Large intestine (tissue), 12 donors: ENCODE data around the gene PAPOLA. TPM values are rescaled to one million over a fixed set of nuclear protein-coding genes. Genes with fewer than 3 reads are reported as not detected.
"Not testable (repeated sequence)": the region's sequence is repeated elsewhere in the genome, so short reads cannot be mapped to it uniquely, and the experiment has no call there.

Source experiments
- DNase-seq, 2 donors: peaks; one replicate each; pipeline versions ENCODE4 v3.0.0 to v3.0.0-alpha.2; 2013
- H3K27ac ChIP-seq: one replicate; pipeline ENCODE4 v1.5.1; 2013; ENCODE audit warnings: low read length
- H3K27me3 ChIP-seq: 2 replicates; pipeline ENCODE4 v1.6.1; 2013; ENCODE audit warnings: low read length; ENCODE audit not compliant: control insufficient read depth, insufficient read depth
- H3K36me3 ChIP-seq: 2 replicates; pipeline ENCODE4 v1.6.1; 2013; ENCODE audit warnings: low read length; ENCODE audit not compliant: control insufficient read depth, insufficient read depth
- H3K4me1 ChIP-seq: one replicate; pipeline ENCODE4 v1.6.1; 2013; ENCODE audit warnings: low read length; ENCODE audit not compliant: control insufficient read depth, insufficient read depth
- H3K4me3 ChIP-seq: one replicate; pipeline ENCODE4 v1.5.1; 2013; ENCODE audit warnings: low read length
- H3K9me3 ChIP-seq: one replicate; pipeline ENCODE4 v1.6.1; 2013; ENCODE audit warnings: mild to moderate bottlenecking, low read depth, low read length, moderate library complexity; ENCODE audit not compliant: control insufficient read depth
- WGBS: methylation state at CpG from one replicate; pipeline ENCODE4 v1.1.5; 2013; ENCODE audit warnings: low lambda C conversion rate; ENCODE audit not compliant: insufficient coverage; 5-methylcytosine and 5-hydroxymethylcytosine counted together
- long read RNA-seq, 11 donors: transcript quantifications; one replicate each; lab custom pipeline, GENCODE V29; 2026
- polyA plus RNA-seq: library from polyadenylated mRNA; unstranded; fragments of 120-200 nt; gene quantifications from one replicate; pipeline ENCODE4 v1.2.1, GENCODE V29; 2013

The PAPOLA gene
- 173 TPM for polyA plus RNA-seq
- long read RNA-seq, donor 1, full-length matches to known transcripts, result 29 of 47 reads
- long read RNA-seq, donor 1, partial matches to known transcripts, result 18 of 47 reads
- long read RNA-seq, donor 1, other reads (novel, unspliced or antisense), result 0 of 47 reads
- long read RNA-seq, donor 2, full-length matches to known transcripts, result 64 of 125 reads
- long read RNA-seq, donor 2, partial matches to known transcripts, result 61 of 125 reads
- long read RNA-seq, donor 2, other reads (novel, unspliced or antisense), result 0 of 125 reads
- long read RNA-seq, donor 3, result 0 reads
- long read RNA-seq, donor 4, transcript PAPOLA-223 (9 exons, 3,264 nt), result major isoform, 7 of 10 reads
- long read RNA-seq, donor 4, partial matches to known transcripts, result 0 of 10 reads
- long read RNA-seq, donor 4, other reads (novel, unspliced or antisense), result 0 of 10 reads
- long read RNA-seq, donor 5, full-length matches to known transcripts, result 33 of 47 reads
- long read RNA-seq, donor 5, partial matches to known transcripts, result 14 of 47 reads
- long read RNA-seq, donor 5, other reads (novel, unspliced or antisense), result 0 of 47 reads
- long read RNA-seq, donor 6, full-length matches to known transcripts, result 46 of 93 reads
- long read RNA-seq, donor 6, partial matches to known transcripts, result 47 of 93 reads
- long read RNA-seq, donor 6, other reads (novel, unspliced or antisense), result 0 of 93 reads
- long read RNA-seq, donor 7, transcript PAPOLA-223 (9 exons, 3,264 nt), result major isoform, 11 of 47 reads
- long read RNA-seq, donor 7, transcript PAPOLA-225 (7 exons, 1,421 nt), result minor isoform, 6 of 47 reads
- long read RNA-seq, donor 7, partial matches to known transcripts, result 25 of 47 reads
- long read RNA-seq, donor 7, other reads (novel, unspliced or antisense), result 0 of 47 reads
- long read RNA-seq, donor 8, full-length matches to known transcripts, result 53 of 174 reads
- long read RNA-seq, donor 8, partial matches to known transcripts, result 121 of 174 reads
- long read RNA-seq, donor 8, other reads (novel, unspliced or antisense), result 0 of 174 reads
- long read RNA-seq, donor 9, full-length matches to known transcripts, result 51 of 82 reads
- long read RNA-seq, donor 9, partial matches to known transcripts, result 31 of 82 reads
- long read RNA-seq, donor 9, other reads (novel, unspliced or antisense), result 0 of 82 reads
- long read RNA-seq, donor 10, full-length matches to known transcripts, result 48 of 117 reads
- long read RNA-seq, donor 10, partial matches to known transcripts, result 69 of 117 reads
- long read RNA-seq, donor 10, other reads (novel, unspliced or antisense), result 0 of 117 reads
- long read RNA-seq, donor 11, full-length matches to known transcripts, result 24 of 53 reads
- long read RNA-seq, donor 11, partial matches to known transcripts, result 29 of 53 reads
- long read RNA-seq, donor 11, other reads (novel, unspliced or antisense), result 0 of 53 reads

GRCh38 chr14:96501740-96502620, at the start of gene PAPOLA:
TSS of gene PAPOLA (plus strand) at chr14:96502382. CDS start at chr14:96502593, 211 bp downstream.
- Histone ChIP-seq H3K4me3 (peak within 1 kb of the TSS; percentile 95), H3K36me3 (peaks cover 3% of the 10 kb centered on the region), H3K4me1 (peaks cover 8% of the 10 kb centered on the region), H3K9me3 (no peaks in the 10 kb centered on the region), H3K27me3 (no peaks in the 10 kb centered on the region), H3K27ac (peak within 1 kb of the TSS; percentile 91)
- no CpG with 5 or more reads among the region's 87 CpGs for WGBS
- DNase-seq, result peak; percentile 98 to 99

GRCh38 chr14:96452684-96453083, 49.5 kb upstream of the PAPOLA start:
- H3K4me1 ChIP-seq, result no peaks in the 10 kb centered on the region
- 60% methylated on average over 1 of the region's 6 CpGs for WGBS
- no peaks in the 10 kb centered on the region for H3K27me3 ChIP-seq
- no peak for DNase-seq
- no peaks in the 10 kb centered on the region for H3K36me3 ChIP-seq
- no peak overlapping the region for H3K4me3 ChIP-seq
- peak overlapping the region; percentile 24 for H3K27ac ChIP-seq
- no peaks in the 10 kb centered on the region for H3K9me3 ChIP-seq

GRCh38 chr14:96455588-96455987, 46.6 kb upstream of the PAPOLA start:
- H3K9me3 ChIP-seq, result no peaks in the 10 kb centered on the region
- H3K27me3 ChIP-seq, result no peaks in the 10 kb centered on the region
- no peaks in the 10 kb centered on the region for H3K36me3 ChIP-seq
- WGBS, result 90% methylated on average over 2 of the region's 5 CpGs
- H3K4me1 ChIP-seq, result peaks cover 3% of the 10 kb centered on the region
- DNase-seq, result no peak
- no peak overlapping the region for H3K27ac ChIP-seq
- H3K4me3 ChIP-seq, result no peak overlapping the region

- no peaks in the 10 kb centered on the region for H3K9me3 ChIP-seq
- peaks cover 30% of the 10 kb centered on the region for H3K4me1 ChIP-seq
- no peaks in the 10 kb centered on the region for H3K27me3 ChIP-seq
- no peak for DNase-seq
- no peak overlapping the region for H3K27ac ChIP-seq
- no peaks in the 10 kb centered on the region for H3K36me3 ChIP-seq
- WGBS, result 100% methylated on average over 2 of the region's 3 CpGs
- H3K4me3 ChIP-seq, result no peak overlapping the region
Observed at GRCh38 chr14:96459851-96460250, 42.3 kb upstream of the PAPOLA start.

- Histone ChIP-seq H3K27ac (peak overlapping the region; percentile 90), H3K27me3 (no peaks in the 10 kb centered on the region), H3K9me3 (no peaks in the 10 kb centered on the region), H3K4me1 (peaks cover 36% of the 10 kb centered on the region), H3K36me3 (no peaks in the 10 kb centered on the region), H3K4me3 (no peak overlapping the region)
- peak; percentile 93 to 98 for DNase-seq
- WGBS, result no CpG with 5 or more reads among the region's 8 CpGs
Observed at GRCh38 chr14:96461950-96462798, 40.0 kb upstream of the PAPOLA start.

GRCh38 chr14:96464136-96464535, 38.0 kb upstream of the PAPOLA start:
- peaks cover 44% of the 10 kb centered on the region for H3K4me1 ChIP-seq
- no CpG with 5 or more reads among the region's 7 CpGs for WGBS
- H3K4me3 ChIP-seq, result no peak overlapping the region
- no peaks in the 10 kb centered on the region for H3K36me3 ChIP-seq
- H3K27ac ChIP-seq, result peak overlapping the region; percentile 8
- no peaks in the 10 kb centered on the region for H3K27me3 ChIP-seq
- DNase-seq, result no peak
- no peaks in the 10 kb centered on the region for H3K9me3 ChIP-seq

GRCh38 chr14:96466918-96467317, 35.3 kb upstream of the PAPOLA start:
- Histone ChIP-seq H3K27ac (no peak overlapping the region), H3K4me3 (no peak overlapping the region), H3K27me3 (no peaks in the 10 kb centered on the region), H3K9me3 (no peaks in the 10 kb centered on the region), H3K36me3 (no peaks in the 10 kb centered on the region), H3K4me1 (peaks cover 28% of the 10 kb centered on the region)
- WGBS, result 0% methylated on average over 1 of the region's 3 CpGs
- no peak for DNase-seq

- WGBS, result no CpG with 5 or more reads among the region's 4 CpGs
- DNase-seq, result no peak
- H3K36me3 ChIP-seq, result no peaks in the 10 kb centered on the region
- no peak overlapping the region for H3K27ac ChIP-seq
- peaks cover 14% of the 10 kb centered on the region for H3K4me1 ChIP-seq
- H3K9me3 ChIP-seq, result no peaks in the 10 kb centered on the region
- H3K27me3 ChIP-seq, result no peaks in the 10 kb centered on the region
- no peak overlapping the region for H3K4me3 ChIP-seq
Observed at GRCh38 chr14:96470331-96470730, 31.9 kb upstream of the PAPOLA start.

GRCh38 chr14:96470967-96471366, 31.2 kb upstream of the PAPOLA start:
- H3K9me3 ChIP-seq, H3K4me3 ChIP-seq, H3K27me3 ChIP-seq, H3K27ac ChIP-seq, DNase-seq, H3K36me3 ChIP-seq: not testable (repeated sequence)
- WGBS, result no CpG with 5 or more reads among the region's 4 CpGs
- H3K4me1 ChIP-seq, result peaks cover 14% of the 10 kb centered on the region
